Limb (tissue), 2 donors: ENCODE data around the gene ANKHD1.

ENCODE experiments used
- DNase-seq, 2 donors: peaks; one replicate each; pipeline ENCODE4 v3.0.0-alpha.2; 2016; ENCODE audit errors: extremely low spot score in 2 of 2

ANKHD1 gene, protein sequence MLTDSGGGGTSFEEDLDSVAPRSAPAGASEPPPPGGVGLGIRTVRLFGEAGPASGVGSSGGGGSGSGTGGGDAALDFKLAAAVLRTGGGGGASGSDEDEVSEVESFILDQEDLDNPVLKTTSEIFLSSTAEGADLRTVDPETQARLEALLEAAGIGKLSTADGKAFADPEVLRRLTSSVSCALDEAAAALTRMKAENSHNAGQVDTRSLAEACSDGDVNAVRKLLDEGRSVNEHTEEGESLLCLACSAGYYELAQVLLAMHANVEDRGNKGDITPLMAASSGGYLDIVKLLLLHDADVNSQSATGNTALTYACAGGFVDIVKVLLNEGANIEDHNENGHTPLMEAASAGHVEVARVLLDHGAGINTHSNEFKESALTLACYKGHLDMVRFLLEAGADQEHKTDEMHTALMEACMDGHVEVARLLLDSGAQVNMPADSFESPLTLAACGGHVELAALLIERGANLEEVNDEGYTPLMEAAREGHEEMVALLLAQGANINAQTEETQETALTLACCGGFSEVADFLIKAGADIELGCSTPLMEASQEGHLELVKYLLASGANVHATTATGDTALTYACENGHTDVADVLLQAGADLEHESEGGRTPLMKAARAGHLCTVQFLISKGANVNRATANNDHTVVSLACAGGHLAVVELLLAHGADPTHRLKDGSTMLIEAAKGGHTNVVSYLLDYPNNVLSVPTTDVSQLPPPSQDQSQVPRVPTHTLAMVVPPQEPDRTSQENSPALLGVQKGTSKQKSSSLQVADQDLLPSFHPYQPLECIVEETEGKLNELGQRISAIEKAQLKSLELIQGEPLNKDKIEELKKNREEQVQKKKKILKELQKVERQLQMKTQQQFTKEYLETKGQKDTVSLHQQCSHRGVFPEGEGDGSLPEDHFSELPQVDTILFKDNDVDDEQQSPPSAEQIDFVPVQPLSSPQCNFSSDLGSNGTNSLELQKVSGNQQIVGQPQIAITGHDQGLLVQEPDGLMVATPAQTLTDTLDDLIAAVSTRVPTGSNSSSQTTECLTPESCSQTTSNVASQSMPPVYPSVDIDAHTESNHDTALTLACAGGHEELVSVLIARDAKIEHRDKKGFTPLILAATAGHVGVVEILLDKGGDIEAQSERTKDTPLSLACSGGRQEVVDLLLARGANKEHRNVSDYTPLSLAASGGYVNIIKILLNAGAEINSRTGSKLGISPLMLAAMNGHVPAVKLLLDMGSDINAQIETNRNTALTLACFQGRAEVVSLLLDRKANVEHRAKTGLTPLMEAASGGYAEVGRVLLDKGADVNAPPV (N-terminal part only)

DNA sequence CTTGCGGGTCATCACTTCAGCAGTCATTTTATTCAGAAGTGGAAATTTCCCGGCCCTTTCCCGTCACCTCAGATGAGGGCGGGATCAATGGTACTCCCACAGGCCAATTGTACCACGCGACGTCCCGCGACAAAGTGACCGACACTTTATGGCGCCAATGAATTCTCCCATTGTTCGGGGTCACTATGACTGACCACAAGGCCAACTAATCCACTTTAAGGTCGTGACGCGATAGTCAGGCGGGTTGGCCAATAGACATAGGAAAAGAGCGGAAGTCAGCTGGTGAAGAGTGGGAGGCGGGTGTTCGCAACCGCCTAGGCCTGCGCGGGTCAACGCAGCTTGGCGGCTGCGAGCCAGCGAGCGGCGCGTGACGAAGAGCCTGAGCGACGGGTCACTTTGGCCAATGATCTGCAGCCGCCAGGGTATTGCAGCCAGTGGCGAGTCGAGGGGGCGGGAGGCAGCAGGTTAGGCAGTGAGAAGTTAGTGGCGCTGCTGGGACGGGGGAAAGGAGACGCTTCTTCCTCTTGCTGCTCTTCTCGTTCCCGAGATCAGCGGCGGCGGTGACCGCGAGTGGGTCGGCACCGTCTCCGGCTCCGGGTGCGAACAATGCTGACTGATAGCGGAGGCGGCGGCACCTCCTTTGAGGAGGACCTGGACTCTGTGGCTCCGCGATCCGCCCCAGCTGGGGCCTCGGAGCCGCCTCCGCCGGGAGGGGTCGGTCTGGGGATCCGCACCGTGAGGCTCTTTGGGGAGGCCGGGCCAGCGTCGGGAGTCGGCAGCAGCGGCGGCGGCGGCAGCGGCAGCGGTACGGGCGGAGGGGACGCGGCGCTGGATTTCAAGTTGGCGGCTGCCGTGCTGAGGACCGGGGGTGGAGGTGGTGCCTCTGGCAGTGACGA lies at the start of gene ANKHD1:
TSS of gene ANKHD1 (plus strand) at position 472 of the 896 bp plus-strand sequence. CDS start at position 607, 135 bp downstream.
- peak; percentile 98 to 99 for DNase-seq

DNA sequence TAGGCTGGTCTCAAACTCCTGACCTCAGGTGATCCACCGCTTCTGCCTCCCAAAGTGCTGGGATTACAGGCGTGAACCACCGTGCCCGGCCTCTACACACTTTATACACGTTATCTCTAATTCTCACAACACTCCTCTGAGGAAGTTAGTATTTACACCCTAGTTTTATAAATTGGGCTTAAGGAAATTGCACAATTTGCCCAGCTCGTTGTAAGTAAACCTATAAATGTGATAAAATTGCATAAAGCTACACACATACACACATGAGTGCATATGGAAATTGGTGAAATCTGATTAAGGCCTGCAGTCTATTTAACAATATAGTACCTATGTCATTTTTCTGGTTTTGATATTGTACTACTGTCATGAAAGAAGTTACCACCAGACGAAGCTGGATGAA lies 46.1 kb upstream of the ANKHD1 start:
- no peak for DNase-seq

DNA sequence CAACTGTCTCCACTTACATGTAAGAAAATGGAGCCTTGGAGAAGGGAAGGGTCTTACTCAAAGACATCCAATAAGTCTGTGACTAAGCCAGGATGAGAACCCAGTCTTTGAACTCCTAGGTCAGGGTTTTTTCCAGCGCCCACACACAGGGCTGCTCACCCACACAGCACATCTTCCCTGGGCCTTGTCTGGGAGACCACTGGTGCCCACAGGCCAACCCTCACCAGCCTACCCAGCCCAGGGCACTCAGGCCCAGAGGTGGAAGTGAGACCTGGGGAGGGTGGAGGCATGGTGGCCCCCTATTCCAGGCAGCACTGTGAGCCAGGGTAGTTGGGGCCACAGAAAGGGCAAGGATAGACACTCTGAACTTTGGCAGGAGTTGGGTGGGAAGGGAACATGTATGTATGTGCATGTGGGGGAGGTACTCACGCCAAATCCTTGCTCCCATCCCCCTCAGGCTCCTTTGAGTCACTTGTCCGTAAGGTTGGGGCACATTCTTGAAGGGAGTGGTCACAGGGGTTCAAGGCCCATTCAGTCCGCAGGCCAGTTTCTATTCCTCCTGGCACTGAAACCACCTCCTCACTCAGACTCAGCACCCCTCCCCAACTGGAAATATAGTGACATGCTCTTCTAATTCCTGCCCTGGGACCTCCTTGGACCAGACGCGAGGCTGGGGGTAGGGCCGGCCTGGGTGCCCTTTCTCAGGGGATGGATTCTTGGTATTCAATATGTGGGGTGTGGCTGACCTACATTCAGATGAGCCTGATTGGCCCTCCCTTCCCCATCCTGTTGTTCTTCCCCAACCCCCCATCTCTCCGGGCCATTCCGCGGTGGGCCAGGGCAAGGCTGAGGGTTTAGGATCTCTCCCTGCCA lies 44.5 kb upstream of the ANKHD1 start:
- DNase-seq, result no peak

DNA sequence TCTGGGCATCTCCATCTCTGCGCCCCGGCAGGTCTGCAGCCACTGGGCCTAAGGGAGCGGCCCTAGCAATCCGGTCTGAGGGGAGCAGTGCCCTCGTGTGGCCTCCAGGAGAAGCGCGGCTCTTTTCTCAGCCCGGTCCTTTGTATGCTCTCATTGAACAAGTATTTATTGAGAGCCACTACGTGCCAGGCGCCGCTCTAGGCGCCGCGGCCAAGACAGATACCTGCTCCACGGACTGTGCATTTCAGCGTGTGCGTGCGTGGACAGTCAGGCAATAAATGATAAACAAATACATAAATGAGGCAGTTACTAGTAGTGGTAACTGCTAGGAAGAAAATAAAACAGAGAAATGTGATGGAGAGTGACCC lies 43.9 kb upstream of the ANKHD1 start:
- DNase-seq, result peak; percentile 85 to 86

DNA sequence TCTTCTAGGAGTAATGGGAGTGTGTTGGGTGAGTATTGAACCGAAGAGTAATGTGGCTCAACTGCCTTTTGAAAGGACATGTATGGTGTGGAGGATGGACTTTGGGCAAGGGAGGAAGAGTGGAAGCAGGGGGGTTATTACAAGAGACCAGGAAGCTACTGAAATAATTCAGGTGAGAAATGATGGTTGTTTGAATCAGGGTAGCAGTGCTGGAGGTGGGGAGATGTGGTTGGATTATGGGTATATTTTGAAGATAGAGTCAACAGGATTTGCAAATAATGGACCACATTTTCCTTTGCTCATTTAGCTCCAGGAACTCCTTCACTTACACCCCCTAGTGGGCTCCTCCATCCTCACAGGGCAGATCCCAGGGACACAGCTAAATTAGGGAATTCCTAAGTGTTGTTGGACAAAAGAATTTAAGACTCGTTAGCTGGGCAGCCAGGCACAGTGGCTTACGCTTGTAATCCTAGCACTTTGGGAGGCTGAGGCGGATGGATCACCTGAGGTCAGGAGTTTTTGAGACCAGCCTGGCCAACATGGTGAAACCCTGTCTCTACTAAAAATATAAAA lies 42.8 kb upstream of the ANKHD1 start:
- DNase-seq, result no peak

DNA sequence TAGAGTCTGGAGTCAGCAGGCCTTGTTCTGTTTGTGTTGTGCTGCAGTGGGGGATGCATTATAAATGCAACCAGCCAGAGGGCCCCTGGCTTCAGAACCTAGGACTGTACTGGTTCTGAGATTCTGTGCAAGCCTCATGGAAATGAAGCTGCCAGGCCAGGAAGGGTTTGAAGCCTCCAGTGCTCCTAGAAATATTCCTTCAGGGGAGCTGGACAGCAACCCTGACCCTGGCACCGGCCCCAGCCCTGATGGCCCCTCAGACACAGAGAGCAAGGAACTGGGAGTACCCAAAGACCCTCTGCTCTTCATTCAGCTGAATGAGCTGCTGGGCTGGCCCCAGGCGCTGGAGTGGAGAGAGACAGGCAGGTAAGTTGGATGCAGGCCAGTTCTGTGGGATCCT lies 41.5 kb upstream of the ANKHD1 start, which contains the start of gene SLC4A9:
TSS of gene SLC4A9 (plus strand) at position 94 of the 400 bp plus-strand sequence. CDS start at position 137, 43 bp downstream.
- no peak for DNase-seq

DNA sequence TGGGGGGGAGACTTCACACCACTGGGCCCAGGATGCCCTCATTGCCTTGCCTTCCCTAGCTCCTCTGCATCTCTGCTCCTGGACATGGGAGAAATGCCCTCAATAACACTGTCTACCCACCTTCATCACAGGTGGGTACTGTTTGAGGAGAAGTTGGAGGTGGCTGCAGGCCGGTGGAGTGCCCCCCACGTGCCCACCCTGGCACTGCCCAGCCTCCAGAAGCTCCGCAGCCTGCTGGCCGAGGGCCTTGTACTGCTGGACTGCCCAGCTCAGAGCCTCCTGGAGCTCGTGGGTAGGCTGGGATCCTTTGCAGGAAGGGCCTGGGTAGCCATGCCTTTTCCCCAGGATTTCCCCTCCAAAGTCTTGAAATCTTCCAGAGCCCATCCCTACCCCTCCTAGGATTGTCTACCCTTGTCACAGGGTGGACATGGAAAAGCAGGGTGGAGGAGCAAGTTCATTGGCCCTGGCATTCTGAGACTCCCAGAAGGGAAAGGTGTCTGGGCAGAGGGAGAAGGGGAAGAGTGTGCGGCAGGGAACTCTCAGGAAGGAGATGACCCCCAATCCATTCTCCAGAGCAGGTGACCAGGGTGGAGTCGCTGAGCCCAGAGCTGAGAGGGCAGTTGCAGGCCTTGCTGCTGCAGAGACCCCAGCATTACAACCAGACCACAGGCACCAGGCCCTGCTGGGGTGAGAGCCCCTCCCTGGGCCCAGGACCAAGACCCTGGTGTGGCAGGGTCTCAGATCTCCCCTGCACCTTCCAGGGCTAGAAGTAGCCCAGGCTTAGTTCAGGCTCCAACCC lies 40.8 kb upstream of the ANKHD1 start:
- DNase-seq, result no peak

DNA sequence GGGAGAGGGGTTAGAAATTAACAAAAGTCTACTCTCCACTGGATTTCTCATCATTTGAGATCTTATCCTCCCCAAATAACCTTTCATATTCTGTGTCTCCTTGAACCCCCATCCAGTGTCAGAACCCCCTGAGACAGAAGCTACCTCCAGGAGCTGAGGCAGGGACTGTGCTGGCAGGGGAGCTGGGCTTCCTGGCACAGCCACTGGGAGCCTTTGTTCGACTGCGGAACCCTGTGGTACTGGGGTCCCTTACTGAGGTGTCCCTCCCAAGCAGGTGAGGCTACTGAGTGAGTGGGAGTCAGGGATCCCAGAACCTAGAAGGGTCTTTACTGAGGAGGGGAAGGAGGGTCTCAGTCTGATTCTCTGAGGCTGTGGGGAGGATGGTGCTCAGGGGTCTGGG lies 39.7 kb upstream of the ANKHD1 start:
- no peak for DNase-seq

DNA sequence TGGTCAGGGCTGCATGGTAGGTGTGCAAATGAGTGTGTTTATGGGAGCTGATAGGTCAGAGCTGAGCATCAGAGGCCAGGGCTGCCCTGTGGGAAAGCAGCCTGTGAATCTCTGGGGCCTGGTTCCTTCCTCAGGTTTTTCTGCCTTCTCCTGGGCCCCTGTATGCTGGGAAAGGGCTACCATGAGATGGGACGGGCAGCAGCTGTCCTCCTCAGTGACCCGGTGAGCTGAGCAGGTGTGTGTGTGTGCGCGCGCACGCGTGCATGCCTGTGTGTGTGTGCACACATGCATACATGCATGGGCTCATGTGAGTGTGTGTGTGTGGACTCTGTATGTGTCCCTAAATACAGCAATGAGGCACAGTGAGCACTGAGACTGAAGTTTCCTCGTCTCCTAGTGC lies 39.3 kb upstream of the ANKHD1 start:
- no peak for DNase-seq

DNA sequence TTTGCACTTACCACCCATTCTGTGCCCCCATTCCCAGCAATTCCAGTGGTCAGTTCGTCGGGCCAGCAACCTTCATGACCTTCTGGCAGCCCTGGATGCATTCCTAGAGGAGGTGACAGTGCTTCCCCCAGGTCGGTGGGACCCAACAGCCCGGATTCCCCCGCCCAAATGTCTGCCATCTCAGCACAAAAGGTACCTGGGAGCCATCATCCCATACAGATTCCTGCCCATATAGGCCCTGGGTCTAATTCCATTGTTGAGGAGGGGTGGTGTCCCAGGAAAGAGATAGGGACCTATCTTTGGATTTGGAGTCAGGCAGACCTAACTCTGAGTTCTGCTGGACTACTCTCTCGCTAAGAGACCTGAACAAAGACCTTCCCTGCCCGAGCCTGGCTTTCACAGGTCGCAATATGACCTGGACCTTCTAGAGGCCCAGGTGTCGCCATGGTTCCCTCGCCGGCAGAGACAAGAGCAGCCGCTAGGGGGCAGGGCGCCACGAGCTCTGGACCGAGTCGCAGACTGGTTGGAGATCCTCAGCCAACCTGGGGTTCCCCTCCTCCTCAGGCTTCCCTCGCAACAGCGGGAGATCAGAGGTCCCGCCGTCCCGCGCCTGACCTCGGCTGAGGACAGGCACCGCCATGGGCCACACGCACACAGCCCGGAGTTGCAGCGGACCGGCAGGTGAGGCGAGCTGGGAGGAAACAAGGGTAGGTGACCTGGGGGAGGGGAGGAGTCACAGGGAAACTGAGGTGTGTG lies 38.6 kb upstream of the ANKHD1 start:
- peak; percentile 28 to 84 for DNase-seq

DNA sequence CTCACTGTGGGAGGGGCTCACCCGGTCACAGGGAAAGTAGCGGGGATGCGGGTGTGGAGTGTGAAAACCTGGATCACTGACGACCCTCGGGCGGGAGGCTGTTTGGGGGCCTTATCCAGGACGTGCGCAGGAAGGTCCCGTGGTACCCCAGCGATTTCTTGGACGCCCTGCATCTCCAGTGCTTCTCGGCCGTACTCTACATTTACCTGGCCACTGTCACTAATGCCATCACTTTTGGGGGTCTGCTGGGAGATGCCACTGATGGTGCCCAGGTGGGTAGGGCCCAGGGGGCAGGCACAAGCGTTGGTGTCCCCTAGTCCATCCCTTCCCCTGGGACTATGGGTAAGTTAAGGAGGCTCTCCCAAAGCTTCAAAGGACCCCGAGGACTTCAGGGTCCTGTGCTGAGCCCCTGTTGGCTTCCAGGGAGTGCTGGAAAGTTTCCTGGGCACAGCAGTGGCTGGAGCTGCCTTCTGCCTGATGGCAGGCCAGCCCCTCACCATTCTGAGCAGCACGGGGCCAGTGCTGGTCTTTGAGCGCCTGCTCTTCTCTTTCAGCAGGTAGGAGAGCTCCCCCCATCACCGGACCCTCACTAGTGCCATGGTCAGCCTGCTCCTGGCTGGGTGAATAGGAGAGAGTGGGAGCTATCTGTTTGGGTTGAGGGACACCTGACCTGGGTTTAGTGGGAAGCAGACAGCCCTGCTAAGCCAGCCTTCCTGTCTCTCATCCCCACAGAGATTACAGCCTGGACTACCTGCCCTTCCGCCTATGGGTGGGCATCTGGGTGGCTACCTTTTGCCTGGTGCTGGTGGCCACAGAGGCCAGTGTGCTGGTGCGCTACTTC lies 37.8 kb upstream of the ANKHD1 start:
- no peak for DNase-seq

DNA sequence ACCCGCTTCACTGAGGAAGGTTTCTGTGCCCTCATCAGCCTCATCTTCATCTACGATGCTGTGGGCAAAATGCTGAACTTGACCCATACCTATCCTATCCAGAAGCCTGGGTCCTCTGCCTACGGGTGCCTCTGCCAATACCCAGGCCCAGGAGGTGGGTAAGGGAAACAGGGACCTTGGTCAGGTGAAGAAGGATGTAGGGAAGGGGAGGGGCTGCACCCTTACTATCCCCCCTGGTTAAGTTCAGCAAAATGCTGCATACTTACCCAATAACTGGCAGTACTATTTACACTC lies 37.2 kb upstream of the ANKHD1 start:
- DNase-seq, result no peak

DNA sequence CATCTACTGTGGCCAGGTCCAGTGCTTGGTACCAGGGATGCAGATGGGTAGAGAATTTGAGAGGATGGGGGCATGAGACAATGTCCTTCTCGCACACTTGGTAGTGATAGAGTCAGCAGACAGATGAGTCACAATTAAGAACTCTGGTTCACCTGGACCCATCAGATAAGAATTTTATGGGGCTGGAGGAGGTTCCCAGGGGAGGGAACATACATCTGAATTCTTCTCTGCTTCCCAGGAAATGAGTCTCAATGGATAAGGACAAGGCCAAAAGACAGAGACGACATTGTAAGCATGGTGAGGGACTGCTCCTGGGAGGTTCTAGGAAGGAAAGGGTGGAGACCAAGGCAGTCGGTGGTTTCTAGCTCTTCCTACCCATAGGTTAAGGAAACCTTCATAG lies 36.4 kb upstream of the ANKHD1 start:
- DNase-seq, result no peak

DNA sequence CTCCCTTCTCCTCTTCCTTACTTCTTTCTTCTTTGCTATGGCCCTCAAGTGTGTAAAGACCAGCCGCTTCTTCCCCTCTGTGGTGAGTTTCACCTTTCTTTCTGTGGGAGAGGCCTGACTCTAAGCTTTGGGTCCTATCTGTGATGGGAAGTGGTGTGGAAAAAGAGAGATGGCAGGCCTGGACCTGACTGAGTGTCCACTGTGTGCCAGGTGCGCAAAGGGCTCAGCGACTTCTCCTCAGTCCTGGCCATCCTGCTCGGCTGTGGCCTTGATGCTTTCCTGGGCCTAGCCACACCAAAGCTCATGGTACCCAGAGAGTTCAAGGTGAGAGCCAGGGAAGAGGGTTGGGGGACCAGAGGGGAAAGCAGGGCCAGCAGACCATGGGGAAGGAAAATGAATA lies 35.7 kb upstream of the ANKHD1 start:
- DNase-seq, result no peak

DNA sequence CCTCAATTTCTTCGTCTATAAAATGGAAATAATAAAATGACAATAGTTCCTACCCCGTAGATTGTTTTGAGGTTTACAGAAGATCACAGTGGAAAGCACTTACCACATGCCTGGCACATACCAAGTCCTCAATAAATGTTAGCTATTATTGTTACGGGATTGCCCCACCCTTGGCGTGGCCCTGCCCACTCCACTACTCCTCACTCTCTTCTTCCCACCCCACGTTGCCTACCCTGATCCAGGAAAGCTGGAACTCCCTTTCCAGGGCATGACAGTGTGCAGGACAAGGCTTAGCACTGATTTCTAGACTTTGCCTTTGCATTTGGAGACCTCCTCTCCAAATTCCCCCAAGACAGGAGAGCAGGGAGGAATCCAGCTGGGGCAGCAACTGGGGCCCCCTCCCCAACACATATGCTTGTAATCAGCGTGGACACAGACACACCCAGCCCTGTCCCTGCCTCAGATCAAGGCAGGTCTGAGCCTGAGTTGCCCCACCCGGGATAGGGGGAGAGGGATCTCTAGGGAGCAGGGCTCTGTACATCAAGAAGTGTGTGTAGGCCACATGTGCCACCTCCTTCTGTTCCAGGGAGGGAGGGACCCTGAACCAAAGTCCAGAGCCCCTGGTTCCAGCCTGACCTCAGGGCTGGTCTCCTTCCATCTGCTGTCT lies 34.9 kb upstream of the ANKHD1 start:
- DNase-seq, result no peak

DNA sequence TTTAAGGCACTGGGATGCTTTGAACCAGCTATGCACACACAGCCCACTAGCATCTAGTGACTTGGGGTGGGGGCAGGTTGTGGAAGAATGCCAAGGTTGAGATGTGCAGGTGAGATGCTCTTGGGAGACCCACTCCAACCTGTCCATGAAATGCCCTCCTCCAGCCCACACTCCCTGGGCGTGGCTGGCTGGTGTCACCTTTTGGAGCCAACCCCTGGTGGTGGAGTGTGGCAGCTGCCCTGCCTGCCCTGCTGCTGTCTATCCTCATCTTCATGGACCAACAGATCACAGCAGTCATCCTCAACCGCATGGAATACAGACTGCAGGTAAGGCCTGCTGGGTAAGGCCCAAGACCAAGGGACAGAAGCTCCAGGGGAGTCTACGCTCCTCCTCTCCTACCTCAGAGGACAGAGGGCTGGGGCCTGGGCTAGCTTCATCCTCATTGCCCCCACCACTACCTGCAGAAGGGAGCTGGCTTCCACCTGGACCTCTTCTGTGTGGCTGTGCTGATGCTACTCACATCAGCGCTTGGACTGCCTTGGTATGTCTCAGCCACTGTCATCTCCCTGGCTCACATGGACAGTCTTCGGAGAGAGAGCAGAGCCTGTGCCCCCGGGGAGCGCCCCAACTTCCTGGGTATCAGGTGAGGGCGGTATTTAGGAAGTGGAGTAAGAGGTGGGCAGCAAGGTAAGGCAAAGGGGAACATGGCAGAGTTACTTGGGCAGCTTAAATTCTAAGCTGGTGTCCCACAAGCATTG lies 34.2 kb upstream of the ANKHD1 start:
- no peak for DNase-seq
